Activated CD4-positive, alpha-beta T cell treated with anti-CD3 and anti-CD28 coated beads, Interleukin-2, amount 50 U/mL, for 4 hours (primary cell): ENCODE measurements around the gene HMG20A.
"Not testable (repeated sequence)": the region's sequence is repeated elsewhere in the genome, so short reads cannot be mapped to it uniquely, and the experiment has no call there.

Experiments
- DNase-seq, 2 experiments: peaks; one replicate each; pipeline ENCODE4 v3.0.0-alpha.2; 2020

The HMG20A gene

DNA sequence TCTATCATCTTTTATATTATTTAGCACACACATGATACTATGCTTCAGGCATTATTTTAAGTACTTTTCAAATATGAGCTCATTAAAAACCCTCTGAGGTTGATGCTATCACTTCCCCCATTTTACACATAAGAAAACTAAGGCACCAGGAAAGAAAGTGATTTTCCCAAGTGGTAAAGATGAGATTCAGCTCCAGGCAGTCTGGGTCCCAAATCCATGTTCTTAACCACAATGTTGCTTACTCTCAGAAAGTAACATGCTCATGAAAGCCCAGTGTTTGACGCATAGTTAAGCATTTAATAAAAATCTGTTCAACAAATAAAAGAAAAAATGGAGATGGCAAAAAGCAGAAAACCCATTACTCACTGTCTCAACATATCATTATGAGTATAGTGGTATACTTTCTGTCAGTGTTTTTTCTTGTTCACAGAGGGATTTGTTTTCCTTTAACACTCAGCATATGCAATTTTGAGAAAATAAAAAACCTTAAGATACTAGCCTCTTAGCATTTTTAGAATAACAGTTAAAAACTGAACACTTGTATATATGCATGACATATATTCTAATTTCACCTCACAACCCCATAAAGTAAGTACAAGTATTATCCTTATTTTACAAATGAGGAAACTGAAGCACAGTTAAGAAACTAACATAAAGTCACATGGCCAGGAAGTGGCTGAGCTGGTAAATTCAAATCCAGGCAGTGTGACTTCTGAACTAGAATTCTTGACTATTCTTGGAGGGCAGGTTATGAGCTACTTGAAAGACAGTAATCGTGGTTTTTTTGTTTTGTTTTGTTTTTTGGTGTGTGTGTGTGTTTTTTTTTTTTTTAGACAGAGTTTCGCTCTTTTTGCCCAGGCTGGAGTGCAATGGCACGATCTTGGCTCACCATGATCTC is 11.2 kb upstream of the HMG20A start:
- DNase-seq, result no peak

DNA sequence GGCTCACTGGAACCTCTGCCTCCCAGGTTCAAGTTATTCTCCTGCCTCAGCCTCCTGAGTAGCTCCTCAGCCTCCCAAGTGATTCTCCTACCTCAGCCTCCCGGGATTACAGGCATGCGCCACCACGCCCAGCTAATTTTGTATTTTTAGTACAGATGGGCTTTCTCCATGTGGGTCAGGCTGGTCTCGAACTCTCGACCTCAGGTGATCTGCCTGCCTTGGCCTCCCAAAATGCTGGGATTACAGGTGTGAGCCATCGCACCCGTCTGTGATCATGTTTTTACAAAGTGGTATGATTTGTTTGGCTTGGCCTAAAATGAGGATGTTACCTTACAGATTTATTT is 10.6 kb upstream of the HMG20A start:
- not testable (repeated sequence) for DNase-seq

DNA sequence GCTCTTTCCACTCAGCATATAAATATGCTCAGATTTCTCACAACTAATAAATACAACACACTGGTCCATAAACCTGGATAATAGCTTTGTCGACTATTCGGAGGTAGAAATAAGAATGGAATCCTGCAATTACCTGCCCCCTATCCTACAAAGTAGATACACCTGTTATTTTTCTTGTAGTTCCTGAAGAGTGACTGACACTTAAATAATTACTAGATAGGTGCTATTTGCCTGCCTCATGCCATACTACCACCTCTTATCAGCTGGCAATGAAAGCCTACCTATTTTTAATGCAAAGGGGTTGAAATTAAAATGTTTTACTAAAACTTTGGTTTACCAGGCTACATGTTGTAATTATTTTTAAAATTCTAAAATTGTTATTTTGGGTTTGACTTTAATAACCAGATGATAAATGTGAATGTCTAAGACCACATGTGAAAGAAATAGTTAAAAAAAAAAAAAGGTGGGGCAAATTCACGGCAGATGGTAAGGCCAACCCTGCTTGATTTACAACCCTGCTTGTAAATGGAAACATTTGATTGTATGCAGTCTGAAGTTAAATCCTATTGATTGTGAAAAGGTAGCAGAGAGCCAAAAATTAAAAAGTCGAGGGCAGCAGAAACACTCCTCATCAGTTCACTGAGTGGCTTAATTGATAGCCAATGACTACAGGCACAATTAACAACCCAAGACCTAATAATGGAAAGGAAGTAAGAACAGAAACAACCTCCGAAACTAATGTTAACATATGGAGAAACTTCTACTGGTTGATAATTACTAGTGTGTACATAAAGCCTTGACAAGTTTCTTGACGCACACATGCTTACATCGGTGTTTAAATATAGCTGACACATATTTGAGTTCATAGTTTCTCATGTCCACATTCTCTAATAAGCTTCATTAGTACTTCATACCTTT is 9.7 kb upstream of the HMG20A start:
- DNase-seq, result no peak

DNA sequence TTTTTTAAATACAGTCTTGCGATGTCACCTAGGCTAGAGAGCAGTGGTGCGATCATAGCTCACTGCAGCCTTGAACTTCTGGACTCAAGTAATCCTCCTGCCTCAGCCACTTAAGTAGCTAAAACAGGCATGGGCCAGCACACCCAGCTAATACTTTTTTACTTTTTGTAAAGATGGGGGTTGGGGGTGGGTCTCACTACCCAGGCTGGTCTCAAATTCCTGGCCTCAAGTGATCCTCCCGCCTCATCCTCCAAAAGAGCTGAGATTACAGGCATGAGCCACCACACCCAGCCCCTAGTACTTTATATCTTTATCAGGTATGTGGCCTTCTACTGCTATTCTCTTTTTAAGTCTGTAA is 9.1 kb upstream of the HMG20A start:
- DNase-seq, result no peak

DNA sequence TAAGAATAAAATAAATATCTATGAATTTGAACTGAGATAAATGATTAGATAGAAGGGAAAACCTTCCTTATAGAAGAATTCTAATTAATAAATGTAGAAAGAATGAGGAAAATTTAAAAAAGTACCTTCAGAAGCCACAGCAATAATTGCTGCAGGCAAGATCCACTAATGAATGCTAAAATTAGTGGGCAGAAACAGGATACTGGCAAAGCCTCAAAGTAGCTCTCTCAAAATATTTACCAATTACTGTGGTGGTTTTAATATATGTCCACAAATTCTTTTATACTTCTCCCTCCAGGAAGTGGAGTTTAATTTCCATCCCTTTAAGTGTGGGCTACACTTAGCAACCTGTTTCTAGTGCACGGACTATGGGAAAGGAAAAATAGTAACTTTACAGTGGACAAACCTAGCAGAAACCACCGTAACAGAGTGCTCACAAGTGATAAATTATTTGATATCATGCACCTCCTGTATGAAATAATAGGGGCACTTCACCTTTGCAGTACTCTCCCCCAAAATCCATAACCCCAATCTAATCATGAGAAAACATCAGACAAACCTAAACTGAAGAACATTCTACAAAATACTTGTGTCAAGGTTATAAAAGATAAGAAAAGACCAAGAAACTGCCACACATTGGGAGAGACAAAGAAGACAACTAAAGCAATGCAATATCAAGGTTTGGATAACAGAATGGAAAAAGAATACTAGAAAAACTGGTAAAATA is 7.6 kb upstream of the HMG20A start:
- DNase-seq, result no peak

DNA sequence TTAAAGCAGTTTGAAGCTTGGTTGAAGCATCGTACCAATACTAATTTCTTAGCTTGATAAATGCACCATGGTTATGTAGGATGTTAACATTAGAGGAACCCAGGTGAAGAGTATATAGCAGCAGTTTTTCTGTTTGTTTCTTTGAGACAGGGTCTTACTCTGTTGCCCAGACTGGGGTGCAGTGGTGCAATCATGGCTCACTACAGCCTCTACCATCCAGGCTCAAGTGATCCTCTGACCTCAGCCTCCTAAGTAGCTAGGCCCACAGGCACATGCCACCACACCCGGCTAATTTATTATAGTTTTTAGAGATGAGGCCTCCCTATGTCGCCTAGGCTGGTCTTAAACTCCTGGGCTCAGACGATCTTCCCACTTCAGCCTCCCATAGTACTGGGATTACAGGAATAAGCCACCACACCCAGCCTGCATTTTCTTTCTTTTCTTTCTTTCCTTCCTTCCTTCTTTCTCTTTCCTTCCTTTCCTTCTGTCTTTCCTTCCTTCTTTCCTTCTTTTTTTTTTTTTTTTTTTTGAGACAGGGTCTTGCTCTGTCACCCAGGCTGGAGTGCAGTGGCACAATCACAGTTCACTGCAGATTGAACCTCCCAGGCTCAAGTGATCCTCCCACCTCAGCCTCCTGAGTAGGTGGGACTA is 6.9 kb upstream of the HMG20A start:
- no peak for DNase-seq

DNA sequence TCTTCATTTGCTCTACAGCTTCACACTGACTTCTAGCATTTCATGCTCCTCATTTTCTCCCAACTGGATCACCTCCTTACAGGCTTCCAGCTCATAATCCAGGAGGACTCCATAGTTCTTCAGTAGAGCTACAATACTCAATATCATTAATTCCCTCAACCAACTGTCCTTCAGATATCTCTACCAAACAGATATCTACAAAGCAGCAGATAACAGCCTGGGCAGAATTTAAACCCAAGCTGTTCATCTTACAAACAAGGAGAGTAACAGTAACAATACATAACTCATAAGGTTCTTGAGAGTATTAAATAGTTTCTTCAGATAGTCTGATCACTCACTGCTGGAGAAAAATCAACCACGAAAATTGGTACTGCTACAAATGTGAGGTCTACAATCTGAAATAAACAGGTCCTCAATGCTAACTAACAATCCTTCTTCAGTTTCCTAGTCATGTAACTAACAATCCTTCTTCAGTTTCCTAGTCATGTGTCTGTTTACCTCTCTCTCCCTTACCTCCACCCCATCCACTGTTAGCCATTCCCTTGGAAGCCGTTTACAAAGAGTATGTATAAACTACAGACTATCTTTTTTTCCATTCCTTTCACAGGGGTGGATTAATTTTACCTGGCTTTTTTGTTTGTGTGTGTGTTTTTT is 5.8 kb upstream of the HMG20A start:
- no peak for DNase-seq

DNA sequence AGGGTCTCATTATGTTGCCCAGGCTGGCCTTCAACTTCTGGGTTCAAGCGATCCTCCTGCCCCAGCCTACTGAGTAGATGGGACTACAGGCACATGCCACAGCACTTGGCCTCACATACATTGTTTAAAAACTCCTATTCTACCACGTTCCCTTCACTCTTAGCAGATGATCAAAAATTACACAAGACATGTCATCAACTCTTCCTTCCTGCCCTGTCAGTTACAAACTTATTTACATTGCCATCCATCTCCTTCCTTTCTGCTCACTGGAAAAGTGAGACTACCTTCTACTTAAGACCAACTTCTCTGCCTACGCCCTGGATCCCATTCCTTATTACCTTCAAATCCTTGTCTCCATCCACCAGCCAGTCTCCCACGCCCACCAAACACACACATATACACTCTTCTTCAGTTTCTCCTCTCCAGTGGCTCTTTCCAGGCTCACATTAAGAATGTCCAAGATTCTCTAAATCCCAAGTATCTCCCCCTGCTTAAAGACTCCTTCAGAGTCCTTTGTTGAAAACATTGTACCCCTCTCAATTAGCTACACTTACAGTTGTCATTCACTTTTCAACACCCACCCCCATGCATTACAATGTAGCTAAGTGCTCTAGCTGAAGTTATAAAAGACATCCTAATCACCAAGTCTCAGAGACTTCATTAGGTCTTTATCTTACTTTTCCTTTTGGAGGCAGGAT is 5.1 kb upstream of the HMG20A start:
- no peak for DNase-seq

DNA sequence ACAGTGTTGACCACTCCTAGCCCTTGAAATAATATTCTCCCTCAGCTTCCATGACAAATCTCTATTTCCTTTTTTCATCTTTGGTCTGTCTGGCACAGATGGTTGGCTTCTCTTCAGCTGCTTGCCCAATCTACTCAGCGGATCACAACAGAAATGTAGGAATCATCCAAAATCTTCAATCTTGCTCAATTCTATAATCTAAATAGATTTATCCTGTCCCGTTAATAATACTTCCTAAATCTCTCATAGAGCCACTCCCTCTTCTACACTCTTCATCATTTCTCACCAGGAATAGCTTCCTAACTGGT is 4.6 kb upstream of the HMG20A start:
- DNase-seq, result no peak

DNA sequence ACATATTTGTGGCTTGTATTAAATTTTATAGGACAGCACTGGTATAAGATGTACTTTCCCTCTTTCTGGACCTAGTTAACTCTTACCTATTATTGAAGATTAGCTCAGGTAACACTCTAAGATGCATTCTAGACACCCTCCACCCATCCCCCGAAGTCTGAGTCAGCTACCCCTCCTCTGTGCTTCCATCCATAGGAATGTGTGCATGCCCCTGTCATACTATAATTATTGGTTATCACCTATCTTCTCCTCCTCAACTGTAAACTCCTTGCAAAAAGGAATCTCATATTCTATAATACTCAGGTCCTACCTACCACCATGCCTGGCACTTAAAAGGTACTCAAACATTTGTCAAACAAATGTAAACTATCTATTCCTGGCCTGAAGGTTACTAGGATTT is 3.7 kb upstream of the HMG20A start:
- no peak for DNase-seq

DNA sequence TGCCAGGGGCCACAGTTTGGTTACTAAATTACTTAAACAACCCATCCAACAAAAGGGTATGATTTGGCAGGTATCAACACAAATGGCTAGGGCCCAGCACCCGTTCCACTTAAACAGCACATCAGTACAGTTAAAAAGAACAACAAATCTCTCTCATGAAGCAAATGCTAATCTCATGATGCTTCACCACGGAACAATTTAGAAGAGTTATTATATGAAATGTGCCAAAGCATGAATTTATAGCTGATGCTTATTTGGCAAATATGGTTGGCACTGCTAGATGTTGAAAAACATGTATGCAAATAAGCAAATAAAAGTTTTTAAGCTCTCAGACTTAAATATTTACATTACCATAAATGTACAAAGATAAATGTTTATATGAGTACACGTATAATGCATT is 3.1 kb upstream of the HMG20A start:
- no peak for DNase-seq

DNA sequence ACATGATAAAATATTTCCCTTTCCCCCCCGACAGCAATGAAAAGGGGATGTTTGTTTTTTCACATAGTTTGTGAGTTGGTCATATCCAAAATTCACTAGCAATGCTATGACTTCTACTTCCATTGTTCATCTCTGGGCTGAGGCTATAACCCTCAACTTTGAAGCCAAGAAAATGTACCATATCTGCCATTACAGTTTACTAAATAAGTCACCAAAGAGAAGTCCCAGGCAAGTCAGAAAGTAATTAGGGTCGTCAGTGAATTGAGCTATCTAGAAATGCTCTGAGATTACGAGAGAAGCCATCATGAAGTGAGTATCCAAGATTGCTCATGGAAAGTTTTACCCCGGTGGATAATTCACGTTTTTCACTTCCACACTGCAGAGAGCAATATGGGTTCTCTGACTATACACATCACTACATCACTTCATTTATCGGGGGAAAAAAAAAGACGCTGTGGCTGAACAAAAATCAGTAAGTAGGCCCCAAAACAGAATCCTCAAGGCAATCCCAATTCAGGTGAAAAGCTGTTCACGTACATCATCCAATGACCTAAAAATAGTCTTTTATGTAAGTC is 2.2 kb upstream of the HMG20A start:
- no peak for DNase-seq

DNA sequence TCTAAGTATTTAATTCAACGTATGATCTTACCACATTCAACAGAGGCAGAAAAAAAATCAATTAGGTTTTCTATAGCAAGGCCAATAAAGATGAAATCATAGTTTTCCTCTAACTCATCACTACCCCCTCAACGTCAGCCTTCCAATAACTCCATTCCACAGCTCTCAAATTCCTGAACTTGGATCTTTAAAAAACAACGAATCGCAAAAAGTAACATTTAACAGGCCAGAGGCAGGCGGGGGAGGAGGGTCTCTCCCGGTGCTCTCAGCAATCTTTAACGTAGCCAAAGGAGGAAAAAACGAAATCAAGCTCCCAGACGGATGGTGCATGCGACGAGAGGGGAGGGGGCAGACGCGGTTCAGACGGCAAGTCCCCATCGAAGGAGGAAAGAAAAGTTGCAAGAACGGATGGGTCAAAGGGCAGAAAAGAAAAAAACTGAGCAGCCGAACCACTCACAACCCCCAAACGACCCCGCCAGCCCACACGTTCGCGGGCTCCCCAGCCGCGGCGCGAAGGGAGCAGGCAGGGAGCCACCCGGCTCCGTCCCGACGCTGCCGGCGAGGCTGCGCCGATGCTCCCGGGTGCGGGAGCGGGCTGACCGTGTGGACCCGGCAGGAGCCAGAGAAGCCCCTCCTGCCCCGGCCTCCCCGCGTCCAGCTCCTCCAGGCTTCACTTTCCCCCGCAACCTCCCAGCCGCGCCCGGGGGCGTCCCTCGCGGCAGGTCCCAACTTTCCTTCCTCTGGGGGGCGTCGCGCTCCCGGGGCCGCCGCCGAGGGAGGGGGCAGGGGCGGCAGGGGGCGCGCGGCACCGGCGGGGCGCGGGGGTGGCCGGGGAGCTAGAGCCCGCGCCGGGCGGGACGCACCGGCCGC is 1.5 kb upstream of the HMG20A start:
- DNase-seq, result peak; percentile 49 to 53

DNA sequence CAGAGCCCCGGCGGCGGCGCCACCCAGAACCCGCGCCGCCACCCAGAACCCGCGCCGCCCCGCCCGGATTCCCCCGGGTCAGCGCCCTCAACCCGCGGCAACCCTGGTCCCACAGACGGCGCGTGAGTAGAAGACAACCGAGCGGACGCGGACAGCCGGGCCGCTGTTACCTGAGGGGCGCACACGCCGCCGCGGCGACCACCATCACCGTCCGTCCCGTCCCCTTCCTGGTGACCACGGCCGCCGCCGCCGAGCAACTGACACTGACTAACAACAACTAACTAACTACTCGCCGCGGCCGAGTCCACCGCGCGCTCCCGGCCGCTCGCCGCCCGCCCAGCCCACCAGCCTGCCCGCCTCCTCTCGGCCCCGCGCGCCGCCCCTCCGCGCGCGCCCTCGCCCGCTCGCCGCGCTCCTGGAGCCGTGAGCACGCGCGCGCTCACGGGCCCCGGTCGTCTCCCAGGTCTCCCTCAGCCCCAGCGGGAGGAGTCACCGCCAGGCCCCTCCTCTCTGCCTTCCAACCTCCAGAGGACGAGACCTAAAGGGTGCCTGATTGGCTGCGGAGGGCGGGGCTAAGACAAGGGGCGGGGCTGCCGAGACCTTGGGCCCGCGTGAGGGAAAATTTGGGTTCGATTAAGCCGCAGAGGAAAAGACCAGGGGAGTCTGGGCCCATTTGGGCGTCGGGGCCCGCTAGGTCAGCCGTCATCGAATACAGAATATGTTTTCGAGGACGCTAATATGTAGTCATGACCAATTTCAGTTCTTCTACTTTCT is 665 bp upstream of the HMG20A start, which contains the start of gene PEAK1:
Gene PEAK1, minus strand, starts transcription at position 269 of the 774 bp plus-strand sequence. CDS start 238,178 bp downstream, outside the sequence.
- DNase-seq, result peak; percentile 100

DNA sequence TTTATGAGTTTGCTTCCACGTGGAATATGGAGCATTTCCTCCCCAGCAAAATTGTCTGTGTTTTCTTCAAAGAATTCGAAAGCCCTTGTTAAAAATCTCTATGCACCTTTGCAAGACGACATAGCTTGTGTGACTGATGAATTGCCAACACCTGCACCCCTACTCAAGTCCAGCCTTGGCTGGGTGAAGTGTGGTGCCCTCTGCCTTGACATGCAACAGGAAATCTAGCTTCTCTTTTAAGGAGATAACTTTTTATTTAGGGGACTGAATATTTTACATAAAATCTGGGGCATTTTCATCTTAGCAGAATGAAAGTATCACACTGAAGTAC is 647 bp downstream of the HMG20A start:
- no peak for DNase-seq

DNA sequence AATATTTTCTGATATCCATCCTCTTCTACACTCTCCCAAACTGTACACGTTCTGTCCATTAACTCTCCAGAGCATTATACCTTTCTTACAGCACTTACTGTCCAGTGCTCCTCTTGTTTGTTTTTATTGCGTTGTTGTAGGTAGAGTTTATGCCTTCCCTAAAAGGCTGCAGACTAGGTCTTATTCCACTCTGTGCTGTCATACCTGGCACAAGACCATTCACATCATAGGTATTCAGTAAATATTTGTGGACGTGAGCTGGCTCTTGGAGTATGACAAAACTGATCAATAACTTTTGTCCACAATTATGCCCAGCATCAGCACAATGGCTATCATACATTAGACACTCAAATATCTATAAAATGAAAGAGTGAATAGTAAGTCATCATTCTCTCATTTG is 4.4 kb downstream of the HMG20A start:
- no peak for DNase-seq

DNA sequence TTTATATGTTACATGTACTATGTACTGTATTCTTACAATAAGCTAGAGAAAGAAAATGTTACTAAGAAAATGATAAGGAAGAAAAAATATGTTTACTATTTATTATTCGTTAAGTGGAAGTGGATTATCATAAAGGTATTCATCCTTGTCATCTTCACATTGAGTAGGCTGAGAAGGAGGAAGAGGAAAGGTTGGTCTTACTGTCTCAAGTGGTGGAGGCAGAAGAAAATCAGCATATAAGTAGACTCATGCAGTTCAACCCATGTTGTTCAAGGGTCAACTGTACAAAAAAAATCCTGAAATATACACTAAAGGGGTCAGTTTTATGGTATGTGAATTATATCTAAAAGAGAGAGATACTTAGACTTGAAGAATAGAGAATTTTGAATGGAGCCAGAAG is 5.7 kb downstream of the HMG20A start:
- no peak for DNase-seq

DNA sequence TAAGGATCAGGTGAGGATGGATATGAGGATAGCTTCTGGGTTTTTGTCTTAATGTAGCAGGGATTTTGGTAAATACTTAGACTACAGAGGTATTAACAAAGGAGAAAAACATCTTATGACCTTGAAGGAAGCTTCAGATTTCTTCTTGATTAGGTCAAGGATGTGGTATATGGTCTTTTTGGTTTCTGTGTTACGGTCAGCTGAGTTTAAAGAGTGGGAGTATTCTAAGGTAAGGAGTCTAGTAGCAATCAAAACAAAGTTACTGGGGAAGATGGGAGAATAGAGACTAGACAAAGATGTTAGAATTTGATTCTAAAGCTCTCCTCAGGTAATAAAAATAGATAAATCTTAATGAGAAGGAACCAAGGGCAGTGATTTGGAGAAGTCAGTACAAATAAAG is 6.2 kb downstream of the HMG20A start:
- DNase-seq, result no peak

DNA sequence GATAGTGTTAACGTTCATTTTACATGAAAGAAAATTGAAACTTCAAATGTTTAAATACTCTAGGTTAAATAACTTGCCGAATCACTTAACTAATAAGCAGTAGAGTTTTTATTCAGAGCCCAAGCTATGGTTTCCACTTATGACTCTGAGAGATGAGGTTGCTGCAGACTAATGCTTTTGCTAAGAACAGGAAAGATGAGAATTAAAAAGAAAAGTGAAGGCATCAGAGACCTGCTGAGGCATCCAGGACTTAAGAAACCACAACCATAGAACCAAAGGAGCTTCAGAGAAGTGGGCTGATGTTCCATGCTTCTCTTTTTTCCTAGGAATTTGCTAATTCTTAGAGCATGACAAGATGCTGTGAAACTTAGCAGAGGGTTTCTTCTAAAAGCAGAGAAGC is 9.5 kb downstream of the HMG20A start:
- no peak for DNase-seq

DNA sequence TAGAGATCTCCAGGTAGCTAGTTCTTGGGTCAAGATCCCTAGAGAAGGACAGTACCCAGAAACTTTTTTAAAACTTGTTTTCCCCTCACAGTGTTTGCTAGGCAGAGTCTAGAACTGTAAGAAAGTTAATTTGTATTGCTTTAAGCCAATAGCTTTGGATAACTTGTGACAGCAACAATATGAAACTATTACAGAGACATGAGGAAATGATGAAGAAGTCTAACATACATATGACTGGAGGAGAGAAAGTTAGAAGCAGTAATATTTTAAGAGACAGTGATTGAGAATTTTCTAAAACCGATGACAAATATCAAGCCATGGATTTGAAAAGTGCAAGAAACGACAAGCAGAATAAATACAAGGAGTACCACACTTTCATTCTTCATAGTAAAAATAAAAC is 10.0 kb downstream of the HMG20A start:
- DNase-seq, result no peak
